Gastrocnemius medialis (tissue), 4 donors: ENCODE measurements around the gene MEF2A. TPM values are rescaled to one million over a fixed set of nuclear protein-coding genes. Genes with fewer than 3 reads are reported as not detected.

Experiments
- ATAC-seq, 2 donors: fragments of 150-250 bp; one replicate each; pipeline ENCODE4 v1.9.1; 2016
- DNase-seq, 2 donors: peaks; one replicate each; pipeline ENCODE4 v3.0.0-alpha.2; 2019
- H3K27ac ChIP-seq, 4 donors: fragments of 200-600 bp; sonication (generic); 1 replicate in 1 of 4; 2 replicates in 3 of 4; pipeline ENCODE4 v1.5.1; 2016 to 2018; ENCODE audit warnings: mild to moderate bottlenecking in 2 of 4, moderate library complexity in 1 of 4
- H3K27me3 ChIP-seq, 3 donors: fragments of 200-600 bp; sonication (generic) in 2 of 3; 1 replicate in 1 of 3; 2 replicates in 2 of 3; pipeline versions ENCODE4 v1.5.1 to v1.6.0; 2016 to 2019; ENCODE audit warnings: mild to moderate bottlenecking in 1 of 3, moderate library complexity in 1 of 3
- H3K36me3 ChIP-seq, 2 donors: fragments of 200-600 bp; sonication (generic) in 1 of 2; one replicate each; pipeline ENCODE4 v1.5.1; 2017 to 2018
- H3K4me1 ChIP-seq, 2 donors: fragments of 200-600 bp; sonication (generic) in 1 of 2; one replicate each; pipeline ENCODE4 v1.5.1; 2016 to 2017; ENCODE audit warnings: mild to moderate bottlenecking in 2 of 2
- H3K4me3 ChIP-seq, 4 donors: fragments of 200-600 bp; sonication (generic) in 3 of 4; 1 replicate in 1 of 4; 2 replicates in 3 of 4; pipeline ENCODE4 v1.5.1; 2016 to 2019; ENCODE audit warnings: mild to moderate bottlenecking in 2 of 4
- H3K9me3 ChIP-seq, 3 donors: fragments of 200-600 bp; sonication (generic) in 2 of 3; 1 replicate in 1 of 3; 2 replicates in 2 of 3; pipeline ENCODE4 v1.5.1; 2016 to 2019
- CTCF ChIP-seq, 5 experiments: fragments of 450-650 bp in 3 of 5; fragments of 200-600 bp in 2 of 5; sonication (generic) in 2 of 5; IDR thresholded peaks in 4 of 5; conservative IDR thresholded peaks in 1 of 5; 1 replicate in 4 of 5; 2 replicates in 1 of 5; pipeline ENCODE4 v1.5.1; 2016 to 2019; ENCODE audit warnings: antibody characterized with exemption in 5 of 5, mild to moderate bottlenecking in 3 of 5, moderate library complexity in 3 of 5
- POLR2A ChIP-seq, 2 donors: fragments of 450-650 bp; IDR thresholded peaks; one replicate each; pipeline ENCODE4 v1.6.1; 2017; ENCODE audit warnings: antibody characterized with exemption in 2 of 2, mild to moderate bottlenecking in 2 of 2, moderate library complexity in 2 of 2
- in situ Hi-C, 4 donors: fragments of 200-750 bp; cut with MboI; loops; one replicate each; pipeline versions ENCODE4 v1.15.0 to v1.8.0; 2017; ENCODE audit warnings: low sequenced_read_pairs in 4 of 4
- intact Hi-C: fragments of 100-400 bp; cut with DNase I; formaldehyde crosslinking; loops from one replicate; pipeline ENCODE4 v1.15.1; 2023; ENCODE audit warnings: low total_unique reads
- total RNA-seq, 4 donors: library from RNA; depleted of rRNA; stranded (reverse); fragments of >200 nt; gene quantifications; one replicate each; pipeline versions ENCODE4 v1.1.0 to v1.2.3, GENCODE V29; 2016

Gene MEF2A
- total RNA-seq, 4 donors from 2014 or later, result 66.9 to 128 (median 107) TPM

DNA sequence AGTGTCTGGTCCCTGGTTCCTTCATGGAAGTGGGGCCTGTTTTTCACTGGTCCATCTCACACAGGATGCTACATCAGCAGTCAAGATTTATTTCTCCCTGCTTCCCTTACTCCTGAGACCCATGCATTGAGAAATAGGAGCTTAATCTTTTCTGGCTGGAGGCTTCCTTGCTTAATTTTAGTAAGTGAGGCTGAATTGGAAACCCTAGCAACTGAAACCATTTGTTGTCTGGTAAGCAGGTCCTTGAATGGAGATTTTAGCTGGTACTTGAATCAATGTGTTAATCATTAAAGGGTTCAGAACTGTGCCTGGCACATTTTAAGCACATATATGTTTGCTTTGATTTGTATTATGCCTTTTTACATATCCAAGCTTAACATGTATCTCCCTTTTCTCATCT is 20.2 kb upstream of the MEF2A start:
- DNase-seq (no peak), ATAC-seq (no peak)
- no peak overlapping the region for H3K4me3 ChIP-seq
- no peaks in the 10 kb centered on the region for H3K36me3 ChIP-seq
- H3K9me3 ChIP-seq, result no peaks in the 10 kb centered on the region
- TF ChIP-seq CTCF (IDR thresholded peaks at IDR 0.05 in 4 of 5, conservative IDR thresholded peaks at IDR 0.05 in 1 of 5) (no peak), POLR2A (IDR thresholded peaks at IDR 0.05) (no peak)
- H3K27me3 ChIP-seq, result no peaks in the 10 kb centered on the region
- intact Hi-C loops (no loop called here), in situ Hi-C loops (no loop called here)
- no peaks in the 10 kb centered on the region for H3K4me1 ChIP-seq
- H3K27ac ChIP-seq, result no peak overlapping the region

DNA sequence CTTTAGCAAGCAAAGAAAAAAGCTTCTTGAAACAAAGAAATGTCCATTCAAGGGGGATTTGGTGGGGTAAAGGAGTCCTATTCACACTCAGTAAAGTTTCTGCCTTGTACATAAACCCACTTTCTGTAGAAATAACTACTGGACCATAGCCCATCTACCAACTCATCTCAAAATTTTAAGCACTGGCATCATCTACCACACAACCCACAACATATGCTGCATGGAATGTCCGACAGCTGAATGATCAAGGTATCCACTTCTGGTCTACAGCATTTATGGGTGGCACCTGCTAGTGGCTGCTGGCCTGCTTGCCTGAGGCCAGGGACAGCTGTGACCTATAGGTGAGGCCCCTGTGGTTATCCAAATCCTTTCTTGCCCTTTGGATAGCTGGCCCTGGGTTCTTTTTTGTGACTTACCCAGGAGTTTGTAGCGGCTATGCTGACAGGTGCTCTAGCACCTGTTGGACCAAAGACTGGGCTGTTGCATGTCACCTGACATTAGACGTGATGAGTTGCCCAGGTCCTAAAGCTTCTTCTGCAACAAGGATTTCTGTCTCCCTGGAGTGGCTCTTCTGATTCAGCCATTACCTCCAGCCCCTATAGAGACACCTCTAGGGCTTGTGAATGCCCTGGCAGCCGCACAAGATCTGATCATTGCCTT is 19.2 kb upstream of the MEF2A start:
- H3K4me1 ChIP-seq, result no peaks in the 10 kb centered on the region
- no peaks in the 10 kb centered on the region for H3K27me3 ChIP-seq
- DNase-seq, result no peak
- ATAC-seq, result no peak
- no peak overlapping the region for H3K4me3 ChIP-seq
- H3K9me3 ChIP-seq, result no peaks in the 10 kb centered on the region
- H3K36me3 ChIP-seq, result no peaks in the 10 kb centered on the region
- intact Hi-C loops (no loop called here), in situ Hi-C loops (no loop called here)
- no peak for TF ChIP-seq CTCF (IDR thresholded peaks at IDR 0.05 in 4 of 5, conservative IDR thresholded peaks at IDR 0.05 in 1 of 5)
- no peak for TF ChIP-seq POLR2A (IDR thresholded peaks at IDR 0.05)
- no peak overlapping the region for H3K27ac ChIP-seq

- intact Hi-C loops, result no loop called here
- in situ Hi-C loops, result no loop called here
- no peak overlapping the region for H3K4me3 ChIP-seq
Measured at GRCh38 chr15:99547517-99547916, 18.3 kb upstream of the MEF2A start.

DNA sequence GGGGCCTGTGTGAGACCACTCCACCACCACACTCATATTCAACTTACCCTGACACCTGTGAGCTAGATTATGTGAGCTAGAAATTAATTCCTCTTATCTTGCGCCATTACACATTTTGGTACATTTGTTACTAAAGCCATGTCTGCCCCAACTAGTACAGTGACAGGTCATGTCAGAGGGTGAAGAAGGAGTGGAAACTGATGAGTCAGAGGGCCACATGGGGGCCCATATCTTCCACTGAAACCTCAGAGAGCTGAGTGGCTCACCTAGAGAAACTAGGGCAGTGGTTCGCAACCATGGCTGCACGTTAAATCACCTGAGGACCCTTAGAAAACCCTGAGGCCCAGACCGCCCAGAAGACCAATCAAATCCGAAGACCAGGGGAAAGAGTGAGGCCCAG is 15.7 kb upstream of the MEF2A start:
- no peaks in the 10 kb centered on the region for H3K4me1 ChIP-seq
- TF ChIP-seq POLR2A (IDR thresholded peaks at IDR 0.05), result no peak
- TF ChIP-seq CTCF (IDR thresholded peaks at IDR 0.05 in 4 of 5, conservative IDR thresholded peaks at IDR 0.05 in 1 of 5), result no peak
- no peaks in the 10 kb centered on the region for H3K36me3 ChIP-seq
- ATAC-seq (no peak), DNase-seq (no peak)
- no peak overlapping the region for H3K27ac ChIP-seq
- intact Hi-C loops, result no loop called here
- H3K27me3 ChIP-seq, result no peaks in the 10 kb centered on the region
- H3K9me3 ChIP-seq, result no peaks in the 10 kb centered on the region
- H3K4me3 ChIP-seq, result no peak overlapping the region
- in situ Hi-C loops, result no loop called here

More at GRCh38 chr15:99547517-99547916, 18.3 kb upstream of the MEF2A start:
- ATAC-seq (no peak), DNase-seq (no peak)
- H3K27ac ChIP-seq, result no peak overlapping the region
- no peaks in the 10 kb centered on the region for H3K4me1 ChIP-seq
- H3K9me3 ChIP-seq, result no peaks in the 10 kb centered on the region
- TF ChIP-seq CTCF (IDR thresholded peaks at IDR 0.05 in 4 of 5, conservative IDR thresholded peaks at IDR 0.05 in 1 of 5), result no peak
- no peak for TF ChIP-seq POLR2A (IDR thresholded peaks at IDR 0.05)
- H3K36me3 ChIP-seq, result no peaks in the 10 kb centered on the region
- no peaks in the 10 kb centered on the region for H3K27me3 ChIP-seq

DNA sequence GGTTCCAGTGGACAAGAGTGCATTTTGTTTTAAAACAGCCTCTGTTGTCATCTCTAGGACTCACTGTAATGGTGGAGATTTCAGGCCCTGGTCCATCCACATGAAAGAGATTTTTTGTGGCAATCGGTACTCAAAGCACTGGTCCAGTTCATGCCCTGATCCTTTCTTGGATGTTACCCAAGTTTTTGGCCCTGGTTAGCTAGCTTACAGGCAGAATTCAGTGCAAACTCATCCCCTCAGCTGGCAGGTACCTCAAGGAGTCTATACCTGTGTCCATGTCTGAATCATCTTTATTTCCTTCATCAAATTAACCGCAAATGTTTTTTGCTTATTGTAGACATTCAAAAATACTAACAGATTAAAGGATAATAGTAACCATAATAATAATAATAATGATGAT is 13.7 kb upstream of the MEF2A start:
- Histone ChIP-seq H3K27me3 (no peaks in the 10 kb centered on the region), H3K36me3 (no peaks in the 10 kb centered on the region), H3K4me1 (no peaks in the 10 kb centered on the region), H3K27ac (no peak overlapping the region), H3K4me3 (no peak overlapping the region), H3K9me3 (no peaks in the 10 kb centered on the region)
- intact Hi-C loops, result no loop called here
- TF ChIP-seq CTCF (IDR thresholded peaks at IDR 0.05 in 4 of 5, conservative IDR thresholded peaks at IDR 0.05 in 1 of 5) (no peak), POLR2A (IDR thresholded peaks at IDR 0.05) (no peak)
- in situ Hi-C loops, result no loop called here
- DNase-seq (no peak), ATAC-seq (no peak)
